K562 (cell line): ENCODE measurements around the gene ZNF593OS. TPM values are rescaled to one million over a fixed set of nuclear protein-coding genes. Genes with fewer than 3 reads are reported as not detected.
A peak's percentile ranks its signal among the peaks of the same experiment; 100 is the strongest.

Experiments used
- ATAC-seq: fragments of 200-7000 bp; cut with Tn5 transposase; 3 replicates; pipeline ENCODE4 v1.9.1; 2020; ENCODE audit warnings: moderate library complexity
- BruUV-seq: library from RNA; stranded (reverse); fragments of 400-500 nt; replicated peaks from 2 replicates; lab custom pipeline; 2021; lab: Mats Ljungman, UMichigan
- CTCF ChIA-PET: fragments of 300-600 bp; formaldehyde crosslinking; extraction: SDS; loops from one replicate; lab custom pipeline; 2021; ENCODE audit warnings: low intra/inter-chr PET ratio; lab: Yijun Ruan, JAX
- POLR2A ChIA-PET: fragments of 300-600, 350-650 bp; sonication (Branson Sonifier 250); formaldehyde crosslinking; extraction: SDS; loops from one replicate; lab custom pipeline; 2021; ENCODE audit warnings: antibody characterized with exemption, inconsistent platforms; lab: Yijun Ruan, JAX
- DNase-seq, 4 experiments: peaks; one replicate each; pipeline versions ENCODE4 v3.0.0 to v3.0.0-alpha.2; 2011 to 2018; ENCODE audit warnings: low spot score in 3 of 4, mixed read lengths in 3 of 4; ENCODE audit errors: extremely low read depth in 1 of 4
- FAIRE-seq: peaks from 2 replicates; lab custom pipeline; 2011; peaks lifted over from hg19 to GRCh38; lab: Jason Lieb, UNC
- H2AFZ ChIP-seq: 2 replicates; pipeline ENCODE4 v1.6.0; 2011; ENCODE audit warnings: low read depth, low read length, control low read depth, inconsistent platforms
- H3K27ac ChIP-seq: fragments of 200-600 bp; 3 replicates; pipeline ENCODE4 v1.8.0; 2011; ENCODE audit warnings: low read depth, mild to moderate bottlenecking, control low read depth, inconsistent platforms, low read length, moderate library complexity, mixed read lengths; ENCODE audit errors: extremely low read depth
- H3K27me3 ChIP-seq, 2 experiments: fragments of 300-600 bp in 1 of 2; 2 replicates in 1 of 2; 3 replicates in 1 of 2; pipeline versions ENCODE4 v1.6.0 to v1.8.0; 2011; ENCODE audit warnings: inconsistent platforms in 2 of 2, low read length in 2 of 2, mild to moderate bottlenecking in 1 of 2, mixed read lengths in 1 of 2, moderate library complexity in 1 of 2; ENCODE audit not compliant: control insufficient read depth in 2 of 2, insufficient read depth in 2 of 2
- H3K36me3 ChIP-seq: fragments of 300-600 bp; 3 replicates; pipeline ENCODE4 v1.8.0; 2011; ENCODE audit warnings: mild to moderate bottlenecking, low read length, inconsistent platforms; ENCODE audit not compliant: control insufficient read depth, insufficient read depth
- H3K4me1 ChIP-seq, 2 experiments: fragments of 200-600 bp in 1 of 2; replicated peaks in 1 of 2; 2 replicates in 1 of 2; 3 replicates in 1 of 2; pipeline versions ENCODE4 v1.5.1 to v1.8.0; 2011; ENCODE audit warnings: inconsistent platforms in 2 of 2, low read length in 2 of 2, mild to moderate bottlenecking in 1 of 2, mixed read lengths in 1 of 2, moderate library complexity in 1 of 2; ENCODE audit not compliant: control insufficient read depth in 2 of 2, insufficient read depth in 2 of 2
- H3K4me2 ChIP-seq: 2 replicates; pipeline ENCODE4 v1.6.1; 2011; ENCODE audit warnings: low read length, control low read depth, inconsistent platforms, mixed read lengths; ENCODE audit not compliant: insufficient read depth
- H3K4me3 ChIP-seq: fragments of 200-600 bp; sonication (generic), shearing (Covaris generic); 2 replicates; pipeline ENCODE4 v1.5.1; 2016; ENCODE audit warnings: control low read depth, inconsistent platforms
- H3K79me2 ChIP-seq: fragments of 200-600 bp; 3 replicates; pipeline ENCODE4 v1.8.0; 2011; ENCODE audit warnings: low read length, inconsistent platforms; ENCODE audit not compliant: control insufficient read depth, insufficient read depth
- H3K9ac ChIP-seq, 2 experiments: 2 replicates each; pipeline versions ENCODE4 v1.6.0 to v1.6.1; 2011; ENCODE audit warnings: low read depth in 2 of 2, low read length in 2 of 2, control low read depth in 1 of 2, inconsistent platforms in 1 of 2, mild to moderate bottlenecking in 1 of 2, mixed read lengths in 1 of 2; ENCODE audit not compliant: insufficient read depth in 1 of 2
- H3K9me1 ChIP-seq: one replicate; pipeline ENCODE4 v1.6.0; 2011; ENCODE audit warnings: inconsistent platforms, mild to moderate bottlenecking, low read length, moderate library complexity; ENCODE audit not compliant: control insufficient read depth, insufficient read depth
- H3K9me3 ChIP-seq: replicated peaks from 2 replicates; pipeline ENCODE4 v1.5.1; 2011; ENCODE audit warnings: low read depth, low read length, inconsistent platforms; ENCODE audit not compliant: control insufficient read depth, insufficient read depth
- H4K20me1 ChIP-seq: replicated peaks from 2 replicates; pipeline ENCODE4 v1.6.1; 2011; ENCODE audit warnings: low read length, inconsistent platforms, mixed read lengths; ENCODE audit not compliant: control insufficient read depth, insufficient read depth
- MIER1 ChIP-seq: fragments of 450-650 bp; IDR thresholded peaks from 2 replicates; pipeline ENCODE4 v1.6.1; 2016; ENCODE audit warnings: antibody characterized with exemption, mild to moderate bottlenecking, low read depth
- SMAD1 ChIP-seq: fragments of 150-350 bp; IDR thresholded peaks from 2 replicates; pipeline ENCODE4 v1.6.1; 2014; ENCODE audit warnings: low read length, low read depth; ENCODE audit not compliant: partially characterized antibody
- SMAD2 ChIP-seq: fragments of 150-350 bp; IDR thresholded peaks from 2 replicates; pipeline ENCODE4 v1.6.1; 2014; ENCODE audit warnings: low read depth, mild to moderate bottlenecking, low read length
- ZZZ3 ChIP-seq: fragments of 450-650 bp; IDR thresholded peaks from 2 replicates; pipeline ENCODE4 v1.6.1; 2016; ENCODE audit warnings: antibody characterized with exemption, mild to moderate bottlenecking, moderate library complexity
- WGBS: fragments of 100-300 bp; shearing (Covaris generic); methylation state at CpG from one replicate; pipeline ENCODE4 v1.1.6; 2016; ENCODE audit warnings: low coverage, mixed read lengths; ENCODE audit not compliant: insufficient coverage; ENCODE audit errors: missing lambda C conversion rate; 5-methylcytosine and 5-hydroxymethylcytosine counted together
- in situ Hi-C: fragments of 300-500 bp; cut with MboI; formaldehyde crosslinking; loops from 4 replicates; pipeline ENCODE4 v1.15.0; 2018; ENCODE audit warnings: inconsistent platforms, mixed read lengths
- intact Hi-C: fragments of 100-400 bp; cut with micrococcal nuclease; formaldehyde crosslinking; loops from 2 replicates; pipeline ENCODE4 v1.14.2; 2022
- polyA plus RNA-seq, 8 experiments: library from polyadenylated mRNA; depleted of rRNA in 4 of 8; stranded (reverse) in 5 of 8; unstranded in 3 of 8; fragments of >200 nt; fragmentation: Nextera tagmentation in 2 of 8; fragmentation: Illumina TruSeq in 1 of 8; extraction: Ambion mirVana in 2 of 8; extraction: Trizol in 1 of 8; gene quantifications; 2 replicates each; pipeline versions ENCODE4 v1.2.1 to v1.2.3, GENCODE V29; 2011 to 2014; ENCODE audit warnings: inconsistent platforms in 1 of 8, missing spikeins in 1 of 8
- total RNA-seq, 7 experiments: library from RNA; depleted of rRNA in 6 of 7; stranded (reverse); fragments of >200 nt in 6 of 7; fragmentation: Illumina TruSeq in 2 of 7; extraction: Trizol in 2 of 7; gene quantifications; 2 replicates each; pipeline versions ENCODE4 v1.2.1 to v1.2.3, GENCODE V29; 2011 to 2021; ENCODE audit warnings: low replicate concordance in 1 of 7

ZNF593OS gene
- total and polyA plus RNA-seq, 9 of the 15 experiments (the other 6 are each of a cell fraction or from before 2014, with no cell fraction given): 0.24 to 0.27 TPM; not detected in 7

GRCh38 chr1:26158271-26158907, 13.2 kb downstream of the ZNF593OS start:
- H3K79me2 ChIP-seq: no peaks in the 10 kb centered on the region; the same call in 2 of the 3 replicates
- H3K9me1 ChIP-seq: no peaks in the 10 kb centered on the region
- H3K27ac ChIP-seq: no peak overlapping the region
- no peak for FAIRE-seq
- ChIA-PET POLR2A (interaction anchor here (0.6 to 1.9 kb wide), 6 partner anchors 12 to 376 kb away, joined by 3 to 8 read pairs (median 6); partner anchors contain the start of genes ZNF593 and ZNF593OS), CTCF (no interaction called here)
- no peaks in the 10 kb centered on the region for H3K9me3 ChIP-seq
- in situ Hi-C loops (no loop called here), intact Hi-C loops (no loop called here)
- H3K36me3 ChIP-seq: no peaks in the 10 kb centered on the region
- no peaks in the 10 kb centered on the region for H3K27me3 ChIP-seq
- H3K4me2 ChIP-seq: no peak overlapping the region
- H2AFZ ChIP-seq: no peak overlapping the region
- H3K4me3 ChIP-seq: no peak overlapping the region
- peak in 1 of 4 experiments; percentile 13 for DNase-seq
- no peak for ATAC-seq
- TF ChIP-seq ZZZ3 (no peak), SMAD2 (no peak), MIER1 (no peak), SMAD1 (no peak)
- WGBS: 76% methylated on average over 5 of the region's 5 CpGs
- peaks cover 25 to 58% of the 10 kb centered on the region in 2 experiments for H3K4me1 ChIP-seq
- BruUV-seq: no TSS peak
- no peaks in the 10 kb centered on the region for H4K20me1 ChIP-seq
- H3K9ac ChIP-seq: peak overlapping the region in 1 of 2 experiments; percentile 3; a peak in 1 of 4 replicates
